ENCODE measurements around the gene GHRHR.

GHRHR gene

GRCh38 chr7:30969604-30969970 lies 5.8 kb downstream of the GHRHR start:
- DNase-seq: no peak

- DNase-seq: no peak
These were observed 6.3 kb downstream of the GHRHR start for GRCh38 chr7:30970074-30970473.

GRCh38 chr7:30970594-30971094 lies 6.9 kb downstream of the GHRHR start:
- no peak for DNase-seq

- no peak for DNase-seq
These were observed 7.7 kb downstream of the GHRHR start for GRCh38 chr7:30971440-30971839.

GRCh38 chr7:30971840-30972563 lies 8.2 kb downstream of the GHRHR start:
- DNase-seq: no peak

- no peak for DNase-seq
These were observed 9.5 kb downstream of the GHRHR start for GRCh38 chr7:30973292-30973691.

GRCh38 chr7:30973791-30974604 lies 10.2 kb downstream of the GHRHR start:
- no peak for DNase-seq

- peak; percentile 15 to 37 for DNase-seq
These were observed 11.0 kb downstream of the GHRHR start for GRCh38 chr7:30974605-30975255.

- no peak for DNase-seq
These were observed 11.6 kb downstream of the GHRHR start for GRCh38 chr7:30975256-30975899.

GRCh38 chr7:30976381-30976780 lies 12.6 kb downstream of the GHRHR start:
- DNase-seq: no peak

GRCh38 chr7:30977222-30977621 lies 13.5 kb downstream of the GHRHR start:
- DNase-seq: no peak

- DNase-seq: no peak
These were observed 14.3 kb downstream of the GHRHR start for GRCh38 chr7:30977896-30978564.

GRCh38 chr7:30979027-30979426 lies 15.3 kb downstream of the GHRHR start:
- DNase-seq: no peak

GRCh38 chr7:30980194-30980593 lies 16.4 kb downstream of the GHRHR start:
- DNase-seq: no peak

- DNase-seq: no peak
These were observed 17.0 kb downstream of the GHRHR start for GRCh38 chr7:30980751-30981150.

- DNase-seq: peak; percentile 50 to 95
These were observed 19.5 kb downstream of the GHRHR start for GRCh38 chr7:30983042-30983913.

GRCh38 chr7:30983914-30984247 lies 20.1 kb downstream of the GHRHR start:
- no peak for DNase-seq

- DNase-seq: no peak
These were observed 20.8 kb downstream of the GHRHR start for GRCh38 chr7:30984359-30985107.

GRCh38 chr7:30985756-30986155 lies 22.0 kb downstream of the GHRHR start:
- no peak for DNase-seq

GRCh38 chr7:30986331-30986730 lies 22.6 kb downstream of the GHRHR start:
- no peak for DNase-seq

- DNase-seq: no peak
These were observed 23.0 kb downstream of the GHRHR start for GRCh38 chr7:30986738-30987137.
